H1 (cell line): ENCODE data around the gene ARHGAP21. TPM values are rescaled to one million over a fixed set of nuclear protein-coding genes. Genes with fewer than 3 reads are reported as not detected.

Experiments
- CTCF ChIA-PET: fragments of 300-600 bp; sonication (Branson Sonifier 250); formaldehyde crosslinking; loops from one replicate; lab custom pipeline; 2021; ENCODE audit not compliant: partially characterized antibody; lab: Charles Lee
- POLR2A ChIA-PET: fragments of 300-600 bp; sonication (Branson Sonifier 250); formaldehyde crosslinking; loops from one replicate; lab custom pipeline; 2021; ENCODE audit warnings: inconsistent platforms; ENCODE audit not compliant: partially characterized antibody; lab: Charles Lee
- DNase-seq, 2 experiments: peaks; one replicate each; pipeline versions ENCODE4 v3.0.0 to v3.0.0-alpha.2; 2010 to 2022; ENCODE audit warnings: low spot score in 2 of 2, low read depth in 1 of 2, mixed read lengths in 1 of 2
- FAIRE-seq: peaks from 2 replicates; lab custom pipeline; 2011; peaks lifted over from hg19 to GRCh38; lab: Jason Lieb, UNC
- H2AFZ ChIP-seq: 2 replicates; pipeline ENCODE4 v1.8.1; 2012; ENCODE audit warnings: low read length, inconsistent platforms
- H2AK5ac ChIP-seq: 2 replicates; pipeline ENCODE4 v1.6.1; 2013; ENCODE audit warnings: low read depth, low read length
- H2BK120ac ChIP-seq: replicated peaks from 2 replicates; pipeline ENCODE3; 2013; ENCODE audit warnings: low read depth, low read length, inconsistent platforms
- H2BK12ac ChIP-seq: 2 replicates; pipeline ENCODE4 v1.6.1; 2013; ENCODE audit warnings: low read depth, low read length
- H2BK15ac ChIP-seq: 2 replicates; pipeline ENCODE4 v1.6.1; 2013; ENCODE audit warnings: low read length
- H2BK20ac ChIP-seq: 2 replicates; pipeline ENCODE4 v1.6.1; 2013; ENCODE audit warnings: low read length
- H2BK5ac ChIP-seq: 2 replicates; pipeline ENCODE4 v1.6.1; 2013; ENCODE audit warnings: low read depth, low read length
- H3K14ac ChIP-seq: 2 replicates; pipeline ENCODE4 v1.6.1; 2013; ENCODE audit warnings: inconsistent platforms; ENCODE audit not compliant: insufficient read length
- H3K18ac ChIP-seq: 2 replicates; pipeline ENCODE4 v1.6.1; 2013; ENCODE audit warnings: low read length; ENCODE audit errors: extremely low read depth
- H3K23ac ChIP-seq: 2 replicates; pipeline ENCODE4 v1.6.1; 2013; ENCODE audit warnings: inconsistent platforms; ENCODE audit not compliant: insufficient read length
- H3K23me2 ChIP-seq: 2 replicates; pipeline ENCODE4 v1.6.1; 2013; ENCODE audit warnings: low read depth, low read length
- H3K27ac ChIP-seq: 2 replicates; pipeline ENCODE4 v1.6.1; 2011; ENCODE audit warnings: low read depth, low read length, inconsistent platforms
- H3K27me3 ChIP-seq, 4 experiments: replicated peaks in 1 of 4; 1 replicate in 1 of 4; 2 replicates in 3 of 4; pipeline versions ENCODE4 v1.6.1 to v1.8.1; 2011 to 2013; ENCODE audit warnings: low read length in 3 of 4, mild to moderate bottlenecking in 3 of 4, inconsistent platforms in 2 of 4, mixed read lengths in 2 of 4, moderate library complexity in 1 of 4; ENCODE audit not compliant: control insufficient read depth in 3 of 4, insufficient read depth in 3 of 4; ENCODE audit errors: extremely low read depth in 1 of 4
- H3K36me3 ChIP-seq, 4 experiments: 2 replicates each; pipeline versions ENCODE4 v1.6.1 to v1.8.1; 2011 to 2013; ENCODE audit warnings: mild to moderate bottlenecking in 4 of 4, low read length in 3 of 4, moderate library complexity in 2 of 4, control low read depth in 1 of 4, inconsistent platforms in 1 of 4; ENCODE audit not compliant: insufficient read depth in 4 of 4, control insufficient read depth in 2 of 4
- H3K4ac ChIP-seq: replicated peaks from 2 replicates; pipeline ENCODE3; 2013; ENCODE audit warnings: low read length, low read depth, mixed read lengths, inconsistent platforms; ENCODE audit not compliant: insufficient read length
- H3K4me1 ChIP-seq, 4 experiments: replicated peaks in 1 of 4; 1 replicate in 1 of 4; 2 replicates in 3 of 4; pipeline versions ENCODE4 v1.6.1 to v1.8.1; 2011 to 2013; ENCODE audit warnings: low read length in 3 of 4, inconsistent platforms in 2 of 4, mixed read lengths in 1 of 4; ENCODE audit not compliant: insufficient read depth in 4 of 4, control insufficient read depth in 3 of 4
- H3K4me2 ChIP-seq, 2 experiments: 2 replicates each; pipeline versions ENCODE4 v1.6.1 to v1.8.1; 2011 to 2013; ENCODE audit warnings: low read depth in 2 of 2, low read length in 2 of 2, control low read depth in 1 of 2, inconsistent platforms in 1 of 2, mild to moderate bottlenecking in 1 of 2; ENCODE audit not compliant: insufficient read depth in 1 of 2
- H3K4me3 ChIP-seq, 4 experiments: fragments of 200-600, 300-600 bp in 1 of 4; sonication (generic), shearing (Covaris generic), sonication (Bioruptor Twin) in 1 of 4; 2 replicates each; pipeline versions ENCODE4 v1.5.1 to v1.8.1; 2011 to 2016; ENCODE audit warnings: low read length in 4 of 4, low read depth in 3 of 4, control low read depth in 2 of 4, inconsistent platforms in 2 of 4, mild to moderate bottlenecking in 2 of 4, mixed read lengths in 1 of 4, moderate library complexity in 1 of 4; ENCODE audit not compliant: insufficient read depth in 2 of 4; ENCODE audit errors: extremely low read depth in 1 of 4
- H3K56ac ChIP-seq: replicated peaks from 2 replicates; pipeline ENCODE3; 2013; ENCODE audit warnings: low read depth, mild to moderate bottlenecking, mixed read lengths, low read length, inconsistent platforms; ENCODE audit not compliant: insufficient read length
- H3K79me1 ChIP-seq: 2 replicates; pipeline ENCODE4 v1.6.1; 2013; ENCODE audit warnings: low read depth, low read length, control low read depth
- H3K79me2 ChIP-seq, 2 experiments: 2 replicates each; pipeline versions ENCODE4 v1.6.1 to v1.8.1; 2012 to 2013; ENCODE audit warnings: low read length in 2 of 2, mild to moderate bottlenecking in 2 of 2, inconsistent platforms in 1 of 2; ENCODE audit not compliant: insufficient read depth in 2 of 2, control insufficient read depth in 1 of 2
- H3K9ac ChIP-seq, 4 experiments: replicated peaks in 1 of 4; 1 replicate in 1 of 4; 2 replicates in 3 of 4; pipeline versions ENCODE4 v1.6.1 to v1.8.1; 2011 to 2013; ENCODE audit warnings: low read depth in 3 of 4, low read length in 3 of 4, control low read depth in 2 of 4, mild to moderate bottlenecking in 2 of 4, moderate library complexity in 2 of 4, inconsistent platforms in 1 of 4; ENCODE audit errors: extremely low read depth in 1 of 4
- H3K9me3 ChIP-seq, 2 experiments: 2 replicates each; pipeline versions ENCODE4 v1.6.1 to v1.8.1; 2012 to 2013; ENCODE audit warnings: mild to moderate bottlenecking in 2 of 2, moderate library complexity in 2 of 2, control low read depth in 1 of 2, inconsistent platforms in 1 of 2, low read depth in 1 of 2, low read length in 1 of 2, mixed read lengths in 1 of 2; ENCODE audit not compliant: insufficient read depth in 2 of 2
- H4K20me1 ChIP-seq, 2 experiments: replicated peaks in 1 of 2; 2 replicates each; pipeline versions ENCODE3 to v1.8.1; 2011 to 2013; ENCODE audit warnings: inconsistent platforms in 2 of 2, low read length in 2 of 2, mild to moderate bottlenecking in 1 of 2; ENCODE audit not compliant: insufficient read depth in 2 of 2, control insufficient read depth in 1 of 2
- H4K5ac ChIP-seq: 2 replicates; pipeline ENCODE4 v1.6.1; 2013; ENCODE audit warnings: low read length, low read depth, mixed read lengths, inconsistent platforms; ENCODE audit not compliant: insufficient read length
- H4K8ac ChIP-seq: 2 replicates; pipeline ENCODE4 v1.8.0; 2013; ENCODE audit warnings: mild to moderate bottlenecking, moderate library complexity, low read length, inconsistent platforms; ENCODE audit not compliant: insufficient read depth; ENCODE audit errors: extremely low read depth
- H4K91ac ChIP-seq: replicated peaks from 2 replicates; pipeline ENCODE3; 2013; ENCODE audit warnings: low read length, mixed read lengths, inconsistent platforms; ENCODE audit not compliant: insufficient read length
- BACH1 ChIP-seq: IDR thresholded peaks from 2 replicates; pipeline ENCODE4 v1.6.1; 2012; ENCODE audit warnings: low read length, improper control_type of control experiment
- CTBP2 ChIP-seq: IDR thresholded peaks from 2 replicates; pipeline ENCODE4 v1.7.0; 2011; ENCODE audit warnings: borderline replicate concordance, mild to moderate bottlenecking, moderate library complexity, mixed read lengths, low read length; ENCODE audit not compliant: insufficient read depth, insufficient read length
- JUN ChIP-seq: IDR thresholded peaks from 2 replicates; pipeline ENCODE4 v1.6.1; 2011; ENCODE audit warnings: low read depth, mild to moderate bottlenecking, improper control_type of control experiment, low read length
- NANOG ChIP-seq: IDR thresholded peaks from 2 replicates; pipeline ENCODE4 v1.6.1; 2011; ENCODE audit warnings: low read length, low read depth, mild to moderate bottlenecking, inconsistent platforms; ENCODE audit not compliant: insufficient read depth, poor library complexity, severe bottlenecking
- NRF1 ChIP-seq: IDR thresholded peaks from 2 replicates; pipeline ENCODE4 v1.6.1; 2011; ENCODE audit warnings: mild to moderate bottlenecking, low read depth, low read length, improper control_type of control experiment
- POU5F1 ChIP-seq: IDR thresholded peaks from 2 replicates; pipeline ENCODE4 v1.6.1; 2011; ENCODE audit warnings: low read depth, mild to moderate bottlenecking, low read length, moderate library complexity
- SP2 ChIP-seq: IDR thresholded peaks from 2 replicates; pipeline ENCODE4 v1.6.1; 2012; ENCODE audit warnings: mild to moderate bottlenecking, low read length, inconsistent platforms
- SRF ChIP-seq: IDR thresholded peaks from 2 replicates; pipeline ENCODE4 v1.6.1; 2011; ENCODE audit warnings: mild to moderate bottlenecking, low read depth, low read length, moderate library complexity
- TAF1 ChIP-seq: IDR thresholded peaks from 2 replicates; pipeline ENCODE4 v1.6.1; 2011; ENCODE audit warnings: mild to moderate bottlenecking, low read depth, low read length
- WGBS, 2 experiments: shearing (Covaris generic) in 1 of 2; methylation state at CpG; one replicate each; pipeline versions ENCODE4 v1.1.6 to v1.1.7; 2013 to 2015; ENCODE audit warnings: low lambda C conversion rate in 2 of 2, mixed read lengths in 2 of 2, inconsistent platforms in 1 of 2, low coverage in 1 of 2, missing lambda C conversion rate in 1 of 2; ENCODE audit not compliant: insufficient replicate concordance in 2 of 2, insufficient coverage in 1 of 2, insufficient read length in 1 of 2; ENCODE audit errors: extremely low coverage in 1 of 2, missing lambda C conversion rate in 1 of 2; 5-methylcytosine and 5-hydroxymethylcytosine counted together
- polyA plus RNA-seq, 7 experiments: library from polyadenylated mRNA; depleted of rRNA in 3 of 7; stranded (reverse) in 5 of 7; unstranded in 2 of 7; fragments of >200 nt in 5 of 7; fragments of 200-250 nt in 2 of 7; gene quantifications; 1 replicate in 5 of 7; 2 replicates in 1 of 7; 4 replicates in 1 of 7; pipeline versions ENCODE4 v1.2.1 to v1.2.3, GENCODE V29; 2011 to 2013; ENCODE audit warnings: missing spikeins in 2 of 7, mixed read lengths in 2 of 7
- total RNA-seq: library from RNA; stranded (reverse); fragmentation: NEBNext Ultra II Directional; extraction: Animal tissue kit (Norgen Biotek cat#: 25700); gene quantifications from 2 replicates; pipeline ENCODE4 v1.2.1, GENCODE V29; 2021
- TF ChIP-seq, protein P1 (sequence below): IDR thresholded peaks from 2 replicates; pipeline ENCODE4 v1.6.1; 2011; ENCODE audit warnings: low read depth, mild to moderate bottlenecking, low read length; ENCODE audit not compliant: insufficient read depth

The ARHGAP21 gene
- total and polyA plus RNA-seq, 2 of the 8 experiments (the other 6 are each of a cell fraction or from before 2014, with no cell fraction given): 14.4 to 35.3 TPM

DNA sequence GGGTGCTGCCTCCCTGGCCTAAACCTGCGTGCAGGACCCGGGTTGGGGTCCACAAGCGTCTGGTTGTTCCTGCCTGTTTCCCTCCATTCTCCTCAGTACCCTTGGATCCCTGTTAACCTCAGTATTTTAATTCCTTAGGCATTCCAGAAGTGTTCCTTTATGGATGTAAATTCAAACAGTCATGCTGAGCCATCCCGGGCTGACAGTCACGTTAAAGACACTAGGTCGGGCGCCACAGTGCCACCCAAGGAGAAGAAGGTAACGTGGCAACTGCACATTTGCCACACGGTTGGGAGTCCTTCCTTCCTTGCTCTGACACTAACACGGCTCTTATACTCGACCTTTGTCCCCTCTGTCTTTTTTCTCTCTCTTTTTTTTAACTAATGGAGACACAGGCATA lies 187.1 kb downstream of the ARHGAP21 start:
- POLR2A ChIA-PET: no interaction called here
- Histone ChIP-seq H3K9ac (no peak overlapping the region), H2BK15ac (no peak overlapping the region), H4K5ac (no peak overlapping the region), H2AFZ (no peak overlapping the region), H2BK5ac (no peak overlapping the region), H3K18ac (no peak overlapping the region), H3K14ac (no peak overlapping the region), H4K8ac (no peak overlapping the region), H3K4ac (no peak overlapping the region), H3K4me3 (no peak overlapping the region), H2AK5ac (no peak overlapping the region), H2BK12ac (no peak overlapping the region), H3K56ac (no peak overlapping the region), H3K4me2 (no peak overlapping the region), H3K36me3 (peaks cover 2 to 27% (median 8%) of the 10 kb centered on the region in 4 experiments; a peak in 6 of 8 replicates), H2BK120ac (no peak overlapping the region), H2BK20ac (no peak overlapping the region), H3K9me3 (no peaks in the 10 kb centered on the region), H3K27ac (no peak overlapping the region), H3K79me2 (no peaks in the 10 kb centered on the region), H3K27me3 (no peaks in the 10 kb centered on the region), H3K79me1 (no peaks in the 10 kb centered on the region), H4K91ac (no peak overlapping the region), H3K23me2 (no peaks in the 10 kb centered on the region), H3K4me1 (no peaks in the 10 kb centered on the region), H3K23ac (no peak overlapping the region), H4K20me1 (peaks cover 0 to 2% of the 10 kb centered on the region in 2 experiments)
- WGBS, 2 experiments: 84% methylated on average over 11 of the region's 11 CpGs; no CpG with 5 or more reads in 1 of the 2 experiments
- no peak for FAIRE-seq
- CTCF ChIA-PET: interaction anchor here (1.6 kb wide), 1 partner anchor 18 kb away, joined by 4 read pairs; no protein-coding TSS in a partner anchor
- DNase-seq: no peak
- TF ChIP-seq BACH1 (no peak), CTBP2 (no peak), POU5F1 (no peak), JUN (no peak), SRF (no peak), TAF1 (no peak), SP2 (no peak), NANOG (no peak), NRF1 (no peak)
- TF ChIP-seq, protein P1, sequence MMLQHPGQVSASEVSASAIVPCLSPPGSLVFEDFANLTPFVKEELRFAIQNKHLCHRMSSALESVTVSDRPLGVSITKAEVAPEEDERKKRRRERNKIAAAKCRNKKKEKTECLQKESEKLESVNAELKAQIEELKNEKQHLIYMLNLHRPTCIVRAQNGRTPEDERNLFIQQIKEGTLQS: no peak
